COLO668 (cell line): Measurements from ENCODE around the gene DDT.
"Not testable (repeated sequence)": the region's sequence is repeated elsewhere in the genome, so short reads cannot be mapped to it uniquely, and the experiment has no call there.

ENCODE experiments used
- DNase-seq: peaks from one replicate; lab custom pipeline; 2025; ENCODE audit not compliant: unreplicated experiment; lab: John Stamatoyannopoulos, UW

The DDT gene

GRCh38 chr22:23993080-23993479, 18.8 kb upstream of the DDT start:
- not testable (repeated sequence) for DNase-seq

DNA sequence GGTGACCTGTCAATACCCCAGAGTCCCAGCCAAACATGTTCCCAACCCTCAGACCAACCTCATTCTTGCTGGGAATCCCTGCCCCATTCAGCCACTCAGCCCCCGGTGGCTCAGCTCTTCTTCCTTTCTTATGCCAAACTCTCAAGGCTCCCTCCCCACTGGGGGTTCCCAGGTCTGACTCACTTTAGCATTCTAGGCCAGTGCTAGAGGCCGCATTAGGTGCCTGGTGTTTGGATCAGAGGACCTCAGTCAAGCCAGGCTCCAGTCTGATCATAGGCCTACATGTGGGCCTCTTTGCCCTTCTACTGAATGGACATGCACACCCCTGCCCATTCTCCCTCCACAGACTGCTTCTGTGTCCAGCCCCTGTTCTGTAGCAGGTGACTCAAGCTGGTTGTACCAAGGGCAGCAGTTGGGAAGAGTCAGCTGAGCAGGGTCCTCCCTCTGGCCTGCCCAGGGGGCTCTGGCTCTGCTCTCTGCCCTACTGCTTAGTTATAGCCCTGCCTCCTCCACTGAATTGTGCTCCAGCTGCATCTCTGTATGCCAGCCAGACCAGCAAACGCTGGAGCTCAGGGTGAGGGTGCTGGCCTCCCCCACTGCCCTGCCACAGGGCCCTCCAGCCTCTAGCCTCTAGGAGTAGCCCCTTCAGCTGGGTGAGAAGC, 15.5 kb upstream of the DDT start:
- not testable (repeated sequence) for DNase-seq

GRCh38 chr22:23986538-23987178, 12.4 kb upstream of the DDT start:
- DNase-seq = not testable (repeated sequence)

DNA sequence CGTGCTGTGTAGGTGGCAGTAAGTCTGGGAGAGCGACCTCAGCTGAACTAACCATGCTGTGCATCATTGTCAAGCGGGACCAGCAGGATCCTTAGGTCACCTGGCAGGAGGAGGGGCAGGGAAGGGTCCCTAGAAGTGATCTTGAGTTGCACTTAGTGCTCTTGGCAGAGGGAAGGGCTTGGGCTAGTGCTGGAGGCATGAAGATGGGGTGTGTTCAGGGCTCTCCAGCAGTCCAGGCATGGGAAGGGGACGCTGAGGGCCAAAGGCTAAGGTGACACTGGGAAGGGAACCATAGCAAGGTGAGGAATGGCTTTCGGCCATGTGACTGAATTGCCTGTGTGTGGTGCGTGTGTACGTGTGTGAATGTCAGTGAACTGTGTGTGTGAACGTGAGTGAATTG, 11.8 kb upstream of the DDT start:
- DNase-seq = not testable (repeated sequence)

DNA sequence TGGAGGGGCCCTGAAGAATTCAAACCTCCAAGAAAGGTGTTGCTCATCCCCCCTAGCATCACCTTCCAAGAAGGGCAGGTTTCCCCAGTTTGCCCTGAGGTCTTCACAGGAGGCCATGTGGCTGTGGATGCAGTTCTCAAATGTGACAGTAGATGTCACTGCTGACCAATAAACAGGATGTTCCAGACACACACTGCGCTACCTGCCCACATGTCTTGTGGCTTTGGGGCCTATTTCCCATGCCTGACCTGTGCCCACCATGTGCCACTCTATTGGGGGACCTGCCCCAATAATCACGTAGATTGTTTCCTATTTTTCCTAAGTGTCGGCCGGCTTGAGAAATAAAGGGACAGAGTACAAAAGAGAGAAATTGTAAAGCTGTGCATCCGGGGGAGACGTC, 10.2 kb upstream of the DDT start:
- DNase-seq = no peak

GRCh38 chr22:23980567-23980966, 6.3 kb upstream of the DDT start:
- DNase-seq = not testable (repeated sequence)

DNA sequence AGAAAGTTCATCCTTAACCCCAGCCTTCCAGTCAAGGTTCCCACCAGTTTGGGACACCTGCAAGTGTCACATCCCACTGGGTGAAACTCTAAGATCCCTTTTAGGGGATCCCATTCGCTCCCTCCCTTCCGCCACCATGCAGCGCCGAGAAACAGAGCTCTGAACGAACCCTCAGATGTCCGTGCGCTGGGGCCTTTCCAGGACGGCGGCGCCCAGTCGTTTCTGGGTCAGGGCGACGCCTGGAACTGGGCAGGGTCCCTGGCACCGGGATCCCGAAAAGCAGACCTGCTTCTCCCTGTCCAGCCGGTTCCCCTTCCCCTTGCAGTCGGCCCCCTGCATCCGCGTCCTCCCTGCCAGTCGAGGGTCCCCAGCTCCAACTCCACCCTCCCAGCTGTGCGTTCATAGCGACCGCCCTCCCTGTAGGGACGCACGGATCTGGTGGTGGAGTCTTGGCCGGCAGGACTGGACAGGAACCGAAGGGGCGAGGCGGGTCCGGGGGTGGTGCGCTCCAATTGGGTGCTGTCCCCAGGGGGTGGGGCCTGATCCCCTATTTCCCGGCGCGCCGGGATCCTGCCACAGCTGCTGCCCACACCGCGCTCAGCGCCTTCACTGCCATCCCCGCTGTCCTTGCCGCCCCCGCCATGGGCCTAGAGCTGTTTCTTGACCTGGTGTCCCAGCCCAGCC, 5.5 kb upstream of the DDT start, which contains the start of gene GSTT2:
GSTT2 (plus strand) TSS at position 578 of the 684 bp plus-strand sequence.
- not testable (repeated sequence) for DNase-seq

DNA sequence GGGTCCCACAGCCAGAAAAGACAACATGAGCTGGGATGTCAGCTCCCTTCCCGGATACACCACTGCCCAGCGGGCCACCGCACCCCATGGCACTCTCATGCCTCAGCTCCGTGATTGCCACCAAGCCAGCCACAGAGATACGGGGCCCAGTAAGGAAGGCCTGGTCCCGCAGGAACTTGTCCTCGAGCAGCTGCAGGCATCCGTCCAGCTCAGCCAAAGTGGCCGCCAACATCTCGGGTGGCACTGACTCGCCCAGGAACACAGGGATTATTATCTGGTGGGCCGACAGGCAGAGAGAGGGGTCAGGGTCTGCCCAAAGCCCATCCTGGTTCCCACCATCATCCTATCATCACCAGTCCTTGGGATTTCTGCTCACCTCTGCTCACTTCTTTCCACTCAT, 3.1 kb upstream of the DDT start:
- DNase-seq = not testable (repeated sequence)

- not testable (repeated sequence) for DNase-seq
These were observed 653 bp upstream of the DDT start for GRCh38 chr22:23974836-23975352.

GRCh38 chr22:23971927-23972326, 2.3 kb downstream of the DDT start:
- DNase-seq = not testable (repeated sequence)

DNA sequence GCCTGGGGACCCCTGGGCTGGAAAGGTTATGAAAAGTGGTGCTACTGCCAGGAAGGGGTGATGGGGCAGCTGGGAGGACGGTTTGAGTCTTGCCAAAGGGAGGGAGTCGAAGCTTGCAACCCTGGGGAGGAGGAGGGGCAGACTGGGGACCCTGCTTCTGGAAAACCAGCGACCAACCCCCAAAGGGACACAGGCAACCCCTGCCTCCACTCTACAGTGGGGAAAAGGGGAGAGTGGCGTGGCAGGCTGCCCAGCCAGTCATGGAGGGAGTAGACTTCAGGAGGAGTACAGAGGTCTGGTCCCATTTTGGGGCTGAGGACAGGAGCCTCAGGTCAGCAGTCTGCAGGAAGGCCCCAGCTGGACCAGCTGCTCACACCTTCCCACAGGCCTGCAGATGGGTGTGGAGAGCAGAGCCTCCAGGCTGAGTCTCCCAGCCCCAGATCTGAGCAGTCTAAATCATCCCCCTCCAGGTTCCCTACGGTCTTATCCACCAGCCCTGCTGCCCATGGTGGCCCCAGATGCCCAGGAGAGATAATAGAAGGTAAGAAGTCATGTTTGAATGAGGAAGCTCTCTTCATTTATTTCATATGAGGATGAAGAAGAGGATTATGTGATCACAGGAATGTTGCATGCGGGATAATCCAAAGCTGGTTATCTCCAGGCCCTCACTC, 3.3 kb downstream of the DDT start:
- DNase-seq = no peak

- no peak for DNase-seq
These were observed 4.0 kb downstream of the DDT start for GRCh38 chr22:23970201-23970641.

GRCh38 chr22:23969071-23969470, 5.2 kb downstream of the DDT start:
- no peak for DNase-seq

GRCh38 chr22:23966568-23966967, 7.7 kb downstream of the DDT start, which contains the start of gene DDTL:
Gene DDTL, plus strand, starts transcription at chr22:23966888. Its CDS starts 27 bp downstream, at chr22:23966915.
- DNase-seq = not testable (repeated sequence)

DNA sequence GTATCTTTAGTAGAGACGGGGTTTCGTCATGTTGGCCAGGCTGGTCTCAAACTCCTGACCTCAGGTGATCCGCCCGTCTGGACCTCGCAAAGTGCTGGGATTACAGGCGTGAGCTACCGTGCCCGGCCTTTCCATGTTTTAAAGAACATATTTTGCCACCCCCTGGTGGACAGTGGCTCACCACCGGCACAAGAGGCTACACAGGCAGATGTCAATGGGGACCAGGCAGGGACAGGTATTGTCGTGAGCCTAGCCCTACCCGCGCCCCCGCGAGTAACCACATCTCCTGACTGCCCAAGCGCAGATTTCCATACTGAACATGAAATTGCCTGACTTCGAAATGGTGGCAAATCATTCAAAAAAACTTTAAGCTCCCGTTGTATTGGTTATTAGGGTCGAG, 8.1 kb downstream of the DDT start:
- DNase-seq = not testable (repeated sequence)

DNA sequence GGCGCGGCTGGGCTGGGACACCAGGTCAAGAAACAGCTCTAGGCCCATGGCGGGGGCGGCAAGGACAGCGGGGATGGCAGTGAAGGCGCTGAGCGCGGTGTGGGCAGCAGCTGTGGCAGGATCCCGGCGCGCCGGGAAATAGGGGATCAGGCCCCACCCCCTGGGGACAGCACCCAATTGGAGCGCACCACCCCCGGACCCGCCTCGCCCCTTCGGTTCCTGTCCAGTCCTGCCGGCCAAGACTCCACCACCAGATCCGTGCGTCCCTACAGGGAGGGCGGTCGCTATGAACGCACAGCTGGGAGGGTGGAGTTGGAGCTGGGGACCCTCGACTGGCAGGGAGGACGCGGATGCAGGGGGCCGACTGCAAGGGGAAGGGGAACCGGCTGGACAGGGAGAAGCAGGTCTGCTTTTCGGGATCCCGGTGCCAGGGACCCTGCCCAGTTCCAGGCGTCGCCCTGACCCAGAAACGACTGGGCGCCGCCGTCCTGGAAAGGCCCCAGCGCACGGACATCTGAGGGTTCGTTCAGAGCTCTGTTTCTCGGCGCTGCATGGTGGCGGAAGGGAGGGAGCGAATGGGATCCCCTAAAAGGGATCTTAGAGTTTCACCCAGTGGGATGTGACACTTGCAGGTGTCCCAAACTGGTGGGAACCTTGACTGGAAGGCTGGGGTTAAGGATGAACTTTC, 13.0 kb downstream of the DDT start, which contains the start of gene GSTT2B:
GSTT2B (minus strand) TSS at position 112 of the 688 bp plus-strand sequence; CDS start at position 48, 64 bp downstream.
- not testable (repeated sequence) for DNase-seq

GRCh38 chr22:23956301-23956900, 17.8 kb downstream of the DDT start:
- peak; percentile 73 for DNase-seq

DNA sequence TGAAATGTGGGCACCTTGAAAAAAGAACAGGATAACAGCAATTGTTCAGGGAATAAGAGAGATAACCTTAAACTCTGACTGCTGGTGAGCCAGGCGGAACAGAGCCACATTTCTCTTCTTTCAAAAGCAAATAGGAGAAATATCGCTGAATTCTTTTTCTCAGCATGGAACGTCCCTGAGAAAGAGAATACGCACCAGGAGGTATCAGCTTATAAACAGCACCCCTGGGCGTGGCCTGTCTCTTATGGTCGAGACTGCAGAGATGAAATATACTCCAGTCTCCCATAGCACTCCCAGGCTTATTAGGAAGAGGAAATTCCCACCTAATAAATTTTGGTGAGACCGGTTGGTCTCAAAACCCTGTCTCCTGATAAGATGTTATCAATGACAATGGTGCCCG, 18.4 kb downstream of the DDT start:
- not testable (repeated sequence) for DNase-seq

GRCh38 chr22:23954991-23955305, 19.3 kb downstream of the DDT start:
- DNase-seq = not testable (repeated sequence)
